A549 (cell line): Measurements from ENCODE around the gene SCO1. TPM values are rescaled to one million over a fixed set of nuclear protein-coding genes. Genes with fewer than 3 reads are reported as not detected.

ENCODE experiments used
- ATAC-seq, 2 experiments: fragments of 200-7000 bp in 1 of 2; fragments of >200 bp in 1 of 2; cut with Nextera tagmentation in 1 of 2; cut with Tn5 transposase in 1 of 2; 3 replicates each; pipeline versions ENCODE4 v1.8.0 to v1.9.1; 2018 to 2020; ENCODE audit warnings: mild to moderate bottlenecking in 1 of 2, moderate library complexity in 1 of 2
- CTCF ChIA-PET: fragments of 300-600 bp; sonication (Branson Sonifier 250); formaldehyde crosslinking; extraction: SDS; loops from one replicate; lab custom pipeline; 2021; ENCODE audit warnings: antibody characterized with exemption, inconsistent platforms; lab: Yijun Ruan, JAX
- POLR2A ChIA-PET: fragments of 350-600 bp; formaldehyde crosslinking; extraction: SDS; loops from one replicate; lab custom pipeline; 2021; ENCODE audit warnings: antibody characterized with exemption, inconsistent platforms; lab: Yijun Ruan, JAX
- DNase-seq, 2 experiments: peaks; one replicate each; pipeline versions ENCODE4 v3.0.0 to v3.0.0-alpha.2; 2011 to 2016; ENCODE audit warnings: low read depth in 1 of 2, low spot score in 1 of 2
- FAIRE-seq: peaks from 2 replicates; lab custom pipeline; 2011; peaks lifted over from hg19 to GRCh38; lab: Jason Lieb, UNC
- H3K27ac ChIP-seq, 2 experiments: fragments of >200 bp; sonication (Bioruptor Twin); formaldehyde crosslinking; 3 replicates each; pipeline ENCODE4 v1.5.1; 2016 to 2017
- H3K4me1 ChIP-seq: fragments of >200 bp; sonication (Bioruptor Twin); formaldehyde crosslinking; 3 replicates; pipeline ENCODE4 v1.6.1; 2016
- H3K4me2 ChIP-seq: fragments of >200 bp; sonication (Bioruptor Twin); formaldehyde crosslinking; 3 replicates; pipeline ENCODE4 v1.6.1; 2016
- H3K4me3 ChIP-seq: fragments of >200 bp; sonication (Bioruptor Twin); formaldehyde crosslinking; 3 replicates; pipeline ENCODE4 v1.5.1; 2016
- H3K9me3 ChIP-seq: fragments of >200 bp; sonication (Bioruptor Twin); formaldehyde crosslinking; 3 replicates; pipeline ENCODE4 v1.6.1; 2016
- CBX8 ChIP-seq: fragments of 200-600 bp; sonication (generic); IDR thresholded peaks from 2 replicates; pipeline ENCODE4 v1.6.1; 2016
- CHD4 ChIP-seq: fragments of 200-600 bp; sonication (generic); IDR thresholded peaks from 2 replicates; pipeline ENCODE4 v1.6.1; 2016; ENCODE audit warnings: antibody characterized with exemption, mild to moderate bottlenecking, borderline replicate concordance
- GATA3 ChIP-seq: IDR thresholded peaks from 2 replicates; pipeline ENCODE4 v1.6.1; 2012; ENCODE audit warnings: borderline replicate concordance
- HOXB5 ChIP-seq: fragments of 250-450 bp; sonication (Bioruptor Pico); IDR thresholded peaks from 2 replicates; pipeline ENCODE4 v1.5.0; 2020; ENCODE audit warnings: mild to moderate bottlenecking, moderate library complexity
- JUNB ChIP-seq: fragments of >200 bp; sonication (Bioruptor Twin); formaldehyde crosslinking; IDR thresholded peaks from 2 replicates; pipeline ENCODE4 v1.6.1; 2016
- KDM1A ChIP-seq: fragments of 200-600 bp; sonication (generic); IDR thresholded peaks from 2 replicates; pipeline ENCODE4 v1.6.1; 2016; ENCODE audit warnings: low read depth, mild to moderate bottlenecking
- MYC ChIP-seq: IDR thresholded peaks from 2 replicates; pipeline ENCODE4 v1.6.1; 2012; ENCODE audit warnings: mild to moderate bottlenecking, inconsistent platforms, low read length, improper control_type of control experiment, borderline replicate concordance
- NPAS2 ChIP-seq: fragments of 250-450 bp; sonication (Bioruptor Pico); IDR thresholded peaks from 2 replicates; pipeline ENCODE4 v1.8.0; 2022; ENCODE audit warnings: mild to moderate bottlenecking, moderate library complexity, borderline replicate concordance
- PHF8 ChIP-seq: fragments of 200-600 bp; sonication (generic); IDR thresholded peaks from 2 replicates; pipeline ENCODE4 v1.6.1; 2016; ENCODE audit warnings: low read depth, mild to moderate bottlenecking, antibody characterized with exemption, moderate library complexity, borderline replicate concordance
- RNF2 ChIP-seq: fragments of 200-600 bp; sonication (generic); IDR thresholded peaks from 2 replicates; pipeline ENCODE4 v1.6.1; 2016; ENCODE audit warnings: low read depth, mild to moderate bottlenecking, antibody characterized with exemption, moderate library complexity, borderline replicate concordance
- USF2 ChIP-seq: fragments of 450-650 bp; IDR thresholded peaks from 2 replicates; pipeline ENCODE4 v1.6.1; 2014; ENCODE audit warnings: antibody characterized with exemption
- ZFP36 ChIP-seq: fragments of 450-650 bp; IDR thresholded peaks from 2 replicates; pipeline ENCODE4 v1.6.1; 2014; ENCODE audit warnings: borderline replicate concordance; ENCODE audit not compliant: partially characterized antibody
- WGBS: methylation state at CpG from one replicate; pipeline ENCODE4 v1.1.6; 2017; ENCODE audit errors: missing lambda C conversion rate; 5-methylcytosine and 5-hydroxymethylcytosine counted together
- polyA plus RNA-seq, 4 experiments: library from polyadenylated mRNA; depleted of rRNA in 3 of 4; stranded (reverse); fragments of >200 nt; fragmentation: RNase III in 1 of 4; extraction: RNeasy Plus Mini Kit Qiagen cat#74134 plus additional on column Dnase treatment in 1 of 4; gene quantifications; 2 replicates in 3 of 4; 3 replicates in 1 of 4; pipeline ENCODE4 v1.2.3, GENCODE V29; 2011 to 2017
- TF ChIP-seq, protein P1 (sequence below): fragments of 250-450 bp; sonication (Bioruptor Pico); IDR thresholded peaks from 2 replicates; pipeline ENCODE4 v1.5.0; 2021; ENCODE audit warnings: mild to moderate bottlenecking, moderate library complexity, borderline replicate concordance
- TF ChIP-seq, protein P2 (sequence below): fragments of >200 bp; sonication (Bioruptor Twin); formaldehyde crosslinking; IDR thresholded peaks from 3 replicates; pipeline ENCODE4 v1.5.1; 2016
- TF ChIP-seq, protein P3 (sequence below): fragments of >200 bp; sonication (Bioruptor Twin); formaldehyde crosslinking; IDR thresholded peaks from 3 replicates; pipeline ENCODE4 v1.6.1; 2016

The SCO1 gene
- polyA plus RNA-seq, 2 of the 4 experiments (the other 2 are of a cell fraction): 52.2 to 55.8 TPM

DNA sequence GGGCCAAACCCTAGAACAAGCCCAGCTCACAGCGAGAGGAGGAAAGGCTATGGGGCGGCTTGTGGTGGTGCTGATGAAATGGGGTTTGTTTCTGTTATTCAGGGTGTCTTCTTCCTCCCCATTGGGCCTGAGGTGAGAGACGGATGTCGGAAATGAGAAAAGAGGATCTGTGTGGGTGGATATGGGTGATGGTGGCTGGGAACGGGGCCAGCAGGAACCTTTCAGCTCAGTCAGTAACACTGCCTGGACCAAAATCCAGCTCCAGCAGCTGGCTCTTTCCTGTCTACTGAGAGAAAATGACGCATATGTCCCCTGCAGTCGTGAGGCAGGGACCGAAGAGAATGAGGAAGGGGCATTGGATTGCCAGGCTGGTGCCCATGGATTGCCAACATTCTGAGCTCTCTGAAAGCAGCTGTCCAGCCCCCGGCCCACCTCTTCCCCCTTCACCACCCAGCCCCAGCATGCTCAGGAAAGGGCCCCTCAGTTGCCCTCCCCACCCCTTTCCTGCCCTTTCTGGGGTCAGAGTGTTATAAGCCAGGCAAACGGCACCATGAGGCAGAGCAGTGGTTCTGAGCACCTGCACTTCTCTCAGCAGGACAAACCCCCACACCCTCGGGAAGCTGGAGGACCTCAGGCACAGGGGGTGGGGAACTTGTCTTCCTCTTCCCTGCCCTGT is 44.2 kb downstream of the SCO1 start:
- Histone ChIP-seq H3K9me3 (no peaks in the 10 kb centered on the region), H3K4me3 (no peak overlapping the region), H3K4me2 (no peak overlapping the region), H3K4me1 (no peaks in the 10 kb centered on the region), H3K27ac (no peak overlapping the region)
- ATAC-seq (no peak; a peak in 1 of 6 replicates), DNase-seq (no peak), FAIRE-seq (no peak)
- CTCF ChIA-PET: interaction anchor here (0.7 to 5.6 kb wide), 8 partner anchors 7 to 35 kb away, joined by 3 to 35 read pairs (median 6); no protein-coding TSS in a partner anchor
- WGBS: 83% methylated on average over 10 of the region's 11 CpGs
- POLR2A ChIA-PET: no interaction called here
- TF ChIP-seq, protein P1, sequence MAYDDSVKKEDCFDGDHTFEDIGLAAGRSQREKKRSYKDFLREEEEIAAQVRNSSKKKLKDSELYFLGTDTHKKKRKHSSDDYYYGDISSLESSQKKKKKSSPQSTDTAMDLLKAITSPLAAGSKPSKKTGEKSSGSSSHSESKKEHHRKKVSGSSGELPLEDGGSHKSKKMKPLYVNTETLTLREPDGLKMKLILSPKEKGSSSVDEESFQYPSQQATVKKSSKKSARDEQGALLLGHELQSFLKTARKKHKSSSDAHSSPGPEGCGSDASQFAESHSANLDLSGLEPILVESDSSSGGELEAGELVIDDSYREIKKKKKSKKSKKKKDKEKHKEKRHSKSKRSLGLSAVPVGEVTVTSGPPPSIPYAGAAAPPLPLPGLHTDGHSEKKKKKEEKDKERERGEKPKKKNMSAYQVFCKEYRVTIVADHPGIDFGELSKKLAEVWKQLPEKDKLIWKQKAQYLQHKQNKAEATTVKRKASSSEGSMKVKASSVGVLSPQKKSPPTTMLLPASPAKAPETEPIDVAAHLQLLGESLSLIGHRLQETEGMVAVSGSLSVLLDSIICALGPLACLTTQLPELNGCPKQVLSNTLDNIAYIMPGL (CRISPR knock-in tag): no peak
- TF ChIP-seq CBX8 (no peak), NPAS2 (CRISPR knock-in tag) (no peak), ZFP36 (no peak), CHD4 (no peak), MYC (no peak), HOXB5 (CRISPR knock-in tag) (no peak), PHF8 (no peak), RNF2 (no peak), GATA3 (no peak)
- TF ChIP-seq, protein P2, sequence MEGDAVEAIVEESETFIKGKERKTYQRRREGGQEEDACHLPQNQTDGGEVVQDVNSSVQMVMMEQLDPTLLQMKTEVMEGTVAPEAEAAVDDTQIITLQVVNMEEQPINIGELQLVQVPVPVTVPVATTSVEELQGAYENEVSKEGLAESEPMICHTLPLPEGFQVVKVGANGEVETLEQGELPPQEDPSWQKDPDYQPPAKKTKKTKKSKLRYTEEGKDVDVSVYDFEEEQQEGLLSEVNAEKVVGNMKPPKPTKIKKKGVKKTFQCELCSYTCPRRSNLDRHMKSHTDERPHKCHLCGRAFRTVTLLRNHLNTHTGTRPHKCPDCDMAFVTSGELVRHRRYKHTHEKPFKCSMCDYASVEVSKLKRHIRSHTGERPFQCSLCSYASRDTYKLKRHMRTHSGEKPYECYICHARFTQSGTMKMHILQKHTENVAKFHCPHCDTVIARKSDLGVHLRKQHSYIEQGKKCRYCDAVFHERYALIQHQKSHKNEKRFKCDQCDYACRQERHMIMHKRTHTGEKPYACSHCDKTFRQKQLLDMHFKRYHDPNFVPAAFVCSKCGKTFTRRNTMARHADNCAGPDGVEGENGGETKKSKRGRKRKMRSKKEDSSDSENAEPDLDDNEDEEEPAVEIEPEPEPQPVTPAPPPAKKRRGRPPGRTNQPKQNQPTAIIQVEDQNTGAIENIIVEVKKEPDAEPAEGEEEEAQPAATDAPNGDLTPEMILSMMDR: no peak
- TF ChIP-seq, protein P3, sequence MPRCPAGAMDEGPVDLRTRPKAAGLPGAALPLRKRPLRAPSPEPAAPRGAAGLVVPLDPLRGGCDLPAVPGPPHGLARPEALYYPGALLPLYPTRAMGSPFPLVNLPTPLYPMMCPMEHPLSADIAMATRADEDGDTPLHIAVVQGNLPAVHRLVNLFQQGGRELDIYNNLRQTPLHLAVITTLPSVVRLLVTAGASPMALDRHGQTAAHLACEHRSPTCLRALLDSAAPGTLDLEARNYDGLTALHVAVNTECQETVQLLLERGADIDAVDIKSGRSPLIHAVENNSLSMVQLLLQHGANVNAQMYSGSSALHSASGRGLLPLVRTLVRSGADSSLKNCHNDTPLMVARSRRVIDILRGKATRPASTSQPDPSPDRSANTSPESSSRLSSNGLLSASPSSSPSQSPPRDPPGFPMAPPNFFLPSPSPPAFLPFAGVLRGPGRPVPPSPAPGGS: no peak

DNA sequence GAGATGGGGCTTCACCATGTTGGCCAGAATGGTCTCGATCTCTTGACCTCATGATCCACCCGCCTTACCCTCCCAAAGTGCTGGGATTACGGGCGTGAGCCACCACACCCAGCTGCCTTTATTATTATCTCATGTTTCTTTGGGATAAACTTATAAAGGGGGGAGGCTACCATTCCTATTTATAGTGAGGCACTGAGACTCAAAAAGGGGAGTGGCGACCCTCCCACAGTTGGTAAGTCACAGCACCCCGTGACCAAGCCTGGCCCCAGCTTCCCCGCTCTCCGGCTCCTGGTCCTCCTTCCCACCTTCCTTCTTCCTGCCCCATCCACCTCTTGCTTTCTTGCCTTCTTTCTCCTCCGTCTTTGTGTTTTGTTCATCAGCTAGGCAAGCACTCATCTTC is 45.4 kb downstream of the SCO1 start:
- TF ChIP-seq JUNB (no peak), USF2 (no peak), RNF2 (no peak)
- TF ChIP-seq, all 56 proteins: peak for 0
- ChIA-PET CTCF (no interaction called here), POLR2A (no interaction called here)
- DNase-seq: no peak
- WGBS: 62% methylated on average over 9 of the region's 9 CpGs
- H3K4me2 ChIP-seq: no peak overlapping the region
- H3K9me3 ChIP-seq: no peaks in the 10 kb centered on the region
- no peak overlapping the region for H3K27ac ChIP-seq
- ATAC-seq: no peak
- H3K4me3 ChIP-seq: no peak overlapping the region
- no peak for FAIRE-seq
- H3K4me1 ChIP-seq: no peaks in the 10 kb centered on the region

GRCh38 chr17:10649602-10650001 is 47.7 kb downstream of the SCO1 start:
- ATAC-seq (0 out of 6 replicates have a peak, but pooled peaks of 1 of the 2 experiments have one; percentile 27), DNase-seq (no peak)
- TF ChIP-seq KDM1A: no peak
- TF ChIP-seq, all 56 proteins: peak for 0
- Histone ChIP-seq H3K4me2 (no peak overlapping the region), H3K27ac (no peak overlapping the region), H3K4me3 (no peak overlapping the region), H3K9me3 (no peaks in the 10 kb centered on the region), H3K4me1 (no peaks in the 10 kb centered on the region)
- FAIRE-seq: no peak
- CTCF ChIA-PET: interaction anchor here (0.6 to 1.4 kb wide), 2 partner anchors 10 to 1280 kb away, joined by 3 to 5 read pairs; no protein-coding TSS in a partner anchor
- 67% methylated on average over 5 of the region's 5 CpGs for WGBS
- POLR2A ChIA-PET: no interaction called here
